GM18858 (cell line): ENCODE measurements around the gene CILP2.

ENCODE experiments used
- ATAC-seq: cut with Tn5 transposase; IDR thresholded peaks from one replicate; pipeline ENCODE4 v1.9.1; 2021; ENCODE audit not compliant: unreplicated experiment

Gene CILP2

DNA sequence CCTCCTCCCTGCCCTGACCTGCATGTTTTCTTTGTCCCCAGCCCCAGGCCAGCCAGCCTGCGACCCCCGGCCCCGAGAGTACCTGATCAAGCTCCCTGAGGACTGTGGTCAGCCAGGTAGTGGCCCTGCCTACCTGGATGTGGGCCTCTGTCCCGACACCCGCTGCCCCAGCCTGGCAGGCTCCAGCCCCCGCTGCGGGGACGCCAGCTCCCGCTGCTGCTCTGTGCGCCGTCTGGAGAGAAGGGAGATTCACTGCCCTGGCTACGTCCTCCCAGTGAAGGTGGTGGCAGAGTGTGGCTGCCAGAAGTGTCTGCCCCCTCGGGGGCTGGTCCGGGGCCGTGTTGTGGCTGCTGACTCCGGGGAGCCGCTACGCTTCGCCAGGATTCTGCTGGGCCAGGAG is 5.6 kb downstream of the CILP2 start:
- no peak for ATAC-seq

DNA sequence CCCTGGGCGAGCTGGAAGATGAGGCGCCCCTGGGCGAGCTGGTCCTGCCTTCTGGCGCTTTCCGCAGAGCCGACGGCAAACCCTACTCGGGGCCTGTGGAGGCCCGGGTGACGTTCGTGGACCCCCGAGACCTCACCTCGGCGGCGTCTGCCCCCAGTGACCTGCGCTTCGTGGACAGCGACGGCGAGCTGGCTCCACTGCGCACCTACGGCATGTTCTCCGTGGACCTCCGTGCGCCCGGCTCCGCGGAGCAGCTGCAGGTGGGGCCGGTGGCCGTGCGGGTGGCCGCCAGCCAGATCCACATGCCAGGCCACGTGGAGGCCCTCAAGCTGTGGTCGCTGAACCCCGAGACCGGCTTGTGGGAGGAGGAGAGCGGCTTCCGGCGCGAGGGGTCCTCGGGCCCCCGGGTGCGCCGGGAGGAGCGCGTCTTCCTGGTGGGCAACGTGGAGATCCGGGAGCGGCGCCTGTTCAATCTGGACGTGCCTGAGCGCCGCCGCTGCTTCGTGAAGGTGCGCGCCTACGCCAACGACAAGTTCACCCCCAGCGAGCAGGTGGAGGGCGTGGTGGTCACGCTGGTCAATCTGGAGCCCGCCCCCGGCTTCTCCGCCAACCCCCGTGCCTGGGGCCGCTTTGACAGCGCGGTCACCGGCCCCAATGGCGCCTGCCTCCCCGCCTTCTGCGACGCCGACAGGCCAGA is 6.3 kb downstream of the CILP2 start:
- ATAC-seq = no peak

DNA sequence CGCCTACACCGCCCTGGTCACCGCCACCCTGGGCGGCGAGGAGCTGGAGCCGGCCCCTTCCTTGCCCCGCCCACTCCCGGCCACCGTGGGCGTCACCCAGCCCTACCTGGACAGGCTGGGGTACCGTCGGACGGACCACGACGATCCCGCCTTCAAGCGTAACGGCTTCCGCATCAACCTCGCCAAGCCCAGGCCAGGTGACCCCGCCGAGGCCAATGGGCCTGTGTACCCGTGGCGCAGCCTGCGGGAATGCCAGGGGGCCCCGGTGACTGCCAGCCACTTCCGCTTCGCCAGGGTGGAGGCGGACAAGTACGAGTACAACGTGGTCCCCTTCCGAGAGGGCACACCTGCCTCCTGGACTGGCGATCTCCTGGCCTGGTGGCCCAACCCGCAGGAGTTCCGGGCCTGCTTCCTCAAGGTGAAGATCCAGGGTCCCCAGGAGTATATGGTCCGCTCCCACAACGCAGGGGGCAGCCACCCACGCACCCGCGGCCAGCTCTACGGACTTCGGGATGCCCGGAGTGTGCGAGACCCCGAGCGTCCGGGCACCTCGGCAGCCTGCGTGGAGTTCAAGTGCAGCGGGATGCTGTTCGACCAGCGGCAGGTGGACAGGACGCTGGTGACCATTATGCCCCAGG is 7.0 kb downstream of the CILP2 start:
- no peak for ATAC-seq

DNA sequence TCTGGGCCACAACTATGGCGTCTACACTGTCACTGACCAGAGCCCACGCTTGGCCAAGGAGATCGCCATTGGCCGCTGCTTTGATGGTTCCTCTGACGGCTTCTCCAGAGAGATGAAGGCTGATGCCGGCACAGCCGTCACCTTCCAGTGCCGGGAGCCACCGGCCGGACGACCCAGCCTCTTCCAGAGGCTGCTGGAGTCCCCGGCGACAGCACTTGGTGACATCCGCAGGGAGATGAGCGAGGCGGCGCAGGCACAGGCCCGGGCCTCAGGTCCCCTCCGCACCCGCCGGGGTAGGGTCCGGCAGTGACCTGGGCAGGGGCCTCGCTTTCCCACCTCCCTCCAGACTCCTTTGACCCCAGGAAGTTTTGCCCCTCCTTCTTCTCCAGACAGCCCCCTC is 7.6 kb downstream of the CILP2 start:
- ATAC-seq = no peak

DNA sequence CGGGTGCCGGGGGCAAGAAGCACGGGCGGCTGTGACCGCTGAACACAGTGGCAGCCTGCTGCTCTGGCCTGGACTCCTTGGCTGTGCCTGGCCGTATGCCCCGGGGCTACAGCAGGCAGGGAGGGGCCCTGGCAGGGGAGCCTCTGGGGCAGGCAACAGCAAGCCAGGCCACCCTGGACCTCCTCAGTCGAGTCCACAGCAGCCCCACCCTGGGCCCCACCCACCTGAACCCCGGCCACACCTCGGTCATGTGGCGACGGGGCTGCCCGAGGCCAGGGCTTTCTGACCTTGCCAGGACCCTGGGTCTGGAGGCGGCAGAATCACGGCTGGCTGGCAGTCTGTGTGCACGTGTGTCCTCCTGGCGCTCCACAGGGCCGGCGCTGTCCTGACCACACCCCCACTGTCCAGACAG is 8.7 kb downstream of the CILP2 start:
- no peak for ATAC-seq

DNA sequence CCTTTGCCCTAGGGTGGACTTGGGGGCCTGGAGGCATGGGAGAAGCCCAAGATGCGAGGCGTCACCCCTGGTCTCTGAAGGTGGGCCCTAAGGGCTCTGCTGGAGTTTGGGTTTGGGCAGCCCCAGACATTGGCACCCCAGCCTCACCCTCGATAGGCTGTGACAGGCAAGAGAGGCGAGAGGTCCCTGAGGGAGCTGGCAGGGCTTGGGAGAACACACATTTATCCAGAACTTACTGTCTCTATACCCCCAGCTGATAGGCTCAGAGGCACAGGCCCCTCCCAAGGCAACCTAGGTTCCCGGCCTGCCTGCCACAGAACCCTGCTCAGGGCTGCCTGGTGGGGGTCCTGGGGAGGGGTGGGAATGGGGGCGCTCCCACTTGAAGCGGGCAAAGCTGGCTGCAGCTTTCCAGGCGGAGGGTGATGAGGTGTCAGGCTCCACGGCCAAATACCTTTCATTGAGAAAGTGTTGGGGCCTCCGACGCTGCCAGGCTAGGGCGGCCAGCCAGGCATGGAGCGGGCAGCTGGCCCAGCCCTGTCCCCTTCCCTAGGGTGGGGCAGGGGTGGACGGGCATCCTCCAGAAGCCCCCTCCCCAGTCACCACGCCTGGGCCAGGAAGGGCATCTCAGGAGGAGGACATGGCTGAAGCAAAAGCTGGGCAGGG is 9.7 kb downstream of the CILP2 start:
- ATAC-seq = no peak

DNA sequence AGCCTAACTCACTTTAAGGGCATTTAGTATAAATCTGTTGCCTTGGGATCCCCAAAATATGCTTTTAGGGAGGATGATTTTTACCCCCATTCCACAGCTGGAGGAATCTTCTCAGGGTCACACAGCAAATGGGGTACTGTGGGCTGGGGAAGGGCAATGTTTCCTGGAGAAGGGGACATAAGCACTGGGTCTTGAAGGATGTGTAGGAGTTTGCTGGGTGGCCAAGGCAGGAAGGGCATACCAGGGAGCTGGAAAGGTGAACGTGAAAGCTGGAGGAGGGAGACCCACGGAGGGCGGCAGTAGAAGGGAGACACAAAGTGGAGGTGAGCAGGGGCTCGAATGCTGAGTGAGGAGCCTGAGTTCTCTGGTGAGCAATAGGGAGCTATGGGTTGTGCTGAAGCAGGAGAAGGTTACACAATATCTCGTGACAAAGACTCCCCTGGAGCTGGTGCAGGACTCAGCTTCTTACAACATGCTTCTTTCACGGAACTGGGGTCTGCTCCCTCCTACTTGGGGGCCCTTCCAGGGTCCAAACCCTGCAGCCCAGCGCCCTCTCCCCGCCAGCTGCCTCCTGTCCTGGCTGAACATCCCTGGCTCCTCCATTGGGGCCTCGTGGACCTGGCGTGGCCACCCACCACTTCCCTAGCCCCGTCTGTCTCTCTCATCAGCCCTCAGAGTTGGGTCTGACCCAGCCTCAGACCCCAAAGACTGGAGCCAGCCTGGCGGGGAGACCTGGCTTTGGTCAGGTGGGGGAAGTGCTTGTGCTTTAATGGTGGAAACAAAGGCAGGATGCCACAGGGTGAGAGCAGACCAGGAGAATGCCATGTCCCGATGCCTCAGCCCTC is 11.1 kb downstream of the CILP2 start:
- ATAC-seq = no peak

DNA sequence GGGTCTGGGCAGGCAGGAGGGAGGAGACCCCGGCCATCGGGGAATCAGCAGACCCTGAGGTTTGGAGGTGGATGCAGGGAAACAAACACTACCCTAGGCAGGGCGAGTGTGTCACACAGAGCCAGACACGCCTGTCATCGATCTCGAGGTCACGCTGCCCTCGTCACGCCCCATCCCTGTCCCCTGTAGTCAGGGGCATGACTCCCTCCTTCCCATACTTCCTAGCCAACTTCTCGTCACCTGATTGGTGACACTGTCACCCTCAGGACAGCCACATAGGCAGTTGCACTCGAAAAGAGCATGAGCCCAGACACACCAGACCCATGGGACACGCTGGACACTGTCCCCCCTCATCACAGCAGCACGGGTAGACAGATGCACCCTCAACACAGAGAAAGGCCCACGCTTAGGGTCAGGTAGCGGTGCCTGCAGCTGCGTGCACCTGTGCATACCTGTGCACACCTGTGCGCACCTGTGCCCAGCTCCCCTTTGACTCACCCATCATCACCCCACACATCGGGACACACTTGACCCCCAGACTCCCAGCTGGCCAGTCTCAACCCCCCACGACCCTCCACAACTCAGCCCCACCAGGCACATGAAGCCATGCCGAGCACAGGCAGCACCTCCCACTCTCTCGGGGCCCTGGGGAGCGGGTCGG is 11.9 kb downstream of the CILP2 start:
- ATAC-seq = no peak

DNA sequence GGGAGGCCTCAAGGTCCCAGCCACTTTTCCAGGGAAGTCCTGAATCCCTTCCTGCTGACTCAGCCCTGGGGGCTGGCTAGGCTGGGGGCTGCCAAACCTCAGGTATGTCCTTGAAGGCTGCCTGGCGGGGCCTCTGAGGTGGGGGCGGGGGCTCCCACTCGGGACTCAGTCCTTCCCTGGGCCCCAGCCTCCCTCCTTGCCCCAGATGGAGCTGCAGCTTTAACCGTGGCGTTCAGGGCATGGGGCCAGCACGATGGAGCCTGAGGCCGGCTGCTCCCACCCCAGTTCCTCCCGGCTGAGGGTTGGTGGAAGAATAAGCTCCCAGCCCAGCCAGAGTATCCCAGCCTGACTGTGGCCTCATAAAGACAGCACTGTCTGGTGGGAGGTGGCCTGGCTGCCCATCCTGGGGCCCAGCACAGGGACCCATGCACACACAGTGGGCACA is 12.4 kb downstream of the CILP2 start:
- no peak for ATAC-seq

DNA sequence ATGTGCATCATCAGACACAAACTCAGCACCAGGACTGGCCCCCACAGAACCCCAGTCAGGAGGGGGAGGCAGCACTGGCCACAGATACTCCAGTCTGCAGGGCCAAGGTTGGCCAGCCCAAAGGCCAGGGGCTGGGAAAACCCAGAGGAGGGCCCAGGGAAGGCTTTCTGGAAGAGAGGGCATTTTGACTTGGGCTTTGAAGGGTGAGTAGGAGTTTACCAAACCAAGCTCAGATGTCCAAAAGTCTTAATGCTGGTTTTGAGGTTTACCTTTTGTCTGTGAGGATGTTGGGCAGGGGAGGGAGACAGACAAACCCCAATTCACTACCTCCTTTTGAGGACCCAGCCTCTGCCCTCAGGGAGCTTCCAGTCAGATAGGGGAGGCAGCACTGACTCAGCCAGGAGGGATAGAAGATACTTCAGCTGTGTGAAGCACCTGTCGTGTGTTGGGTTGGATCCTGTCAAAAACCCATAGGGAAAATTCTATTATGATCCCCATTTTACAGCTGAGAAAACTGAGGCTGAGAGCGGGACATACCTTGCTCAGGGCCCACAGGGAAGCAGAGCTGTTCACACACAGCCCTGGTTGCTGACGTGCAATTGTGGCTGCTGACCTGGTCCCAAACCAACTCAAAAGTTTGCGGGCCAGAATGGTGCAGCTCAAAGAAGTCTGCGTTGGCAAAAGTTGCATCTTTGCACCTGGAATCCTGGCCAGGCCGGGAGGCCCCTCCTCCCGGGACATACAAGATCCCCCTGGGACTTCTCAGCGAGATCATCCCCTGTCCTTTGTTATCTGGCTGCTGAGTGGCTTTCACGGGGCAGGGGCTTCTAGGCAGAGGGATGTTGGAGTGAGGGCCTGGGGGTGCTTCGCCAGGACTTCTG is 13.1 kb downstream of the CILP2 start:
- ATAC-seq = no peak

DNA sequence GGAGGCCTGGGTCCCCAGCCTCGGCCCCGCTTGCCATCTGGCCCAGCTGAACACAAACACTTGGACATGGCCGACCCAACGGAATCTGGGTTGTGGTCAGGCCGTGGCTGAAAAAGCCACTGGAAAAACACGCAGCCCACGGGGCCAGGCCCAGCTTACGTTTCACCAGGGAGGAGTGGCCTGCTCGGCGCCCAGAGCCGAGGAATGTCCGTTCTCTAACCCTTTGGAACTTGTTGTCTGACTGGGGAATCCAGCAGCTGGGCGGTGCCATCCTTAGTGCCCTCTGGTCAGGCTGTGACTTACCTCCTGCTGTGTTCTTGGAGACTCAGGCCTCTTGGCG is 13.8 kb downstream of the CILP2 start:
- no peak for ATAC-seq

DNA sequence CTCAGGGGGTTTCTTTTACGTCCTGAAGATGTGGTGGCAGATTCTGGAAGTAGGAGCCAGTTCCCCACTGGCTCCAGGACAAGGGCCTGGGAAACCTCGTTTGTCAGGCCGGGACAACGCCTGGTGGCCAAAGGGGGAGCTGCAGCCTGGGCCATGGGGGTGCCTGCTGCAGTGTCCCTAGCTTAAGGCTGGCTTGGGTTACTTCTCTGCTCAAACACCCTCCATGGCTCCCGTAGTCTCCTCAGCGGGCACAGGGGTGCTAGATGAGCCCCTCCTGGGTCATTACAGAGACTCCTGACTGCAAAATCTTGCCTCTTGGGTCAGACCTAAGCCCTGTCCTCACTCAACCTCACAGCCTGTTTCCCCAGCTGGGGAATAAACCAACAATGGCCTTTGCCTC is 14.7 kb downstream of the CILP2 start:
- ATAC-seq = no peak

DNA sequence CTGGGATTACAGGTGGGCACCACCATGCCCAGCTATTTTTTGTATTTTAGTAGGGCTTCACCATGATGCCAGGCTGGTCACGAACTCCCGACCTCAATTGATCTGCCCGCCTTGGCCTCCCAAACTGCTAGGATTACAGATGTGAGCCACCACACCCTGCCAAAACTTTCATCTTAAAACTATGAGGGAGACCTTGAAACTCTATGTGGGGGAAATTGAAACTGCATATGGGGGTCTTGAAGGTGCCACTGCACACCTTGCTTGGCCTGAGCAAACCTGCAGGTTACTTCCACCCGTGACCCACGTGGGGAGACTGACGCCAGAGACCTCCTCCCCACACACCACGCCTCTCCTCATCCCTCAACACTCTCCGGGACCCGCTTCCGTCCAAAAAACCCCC is 15.6 kb downstream of the CILP2 start:
- no peak for ATAC-seq

DNA sequence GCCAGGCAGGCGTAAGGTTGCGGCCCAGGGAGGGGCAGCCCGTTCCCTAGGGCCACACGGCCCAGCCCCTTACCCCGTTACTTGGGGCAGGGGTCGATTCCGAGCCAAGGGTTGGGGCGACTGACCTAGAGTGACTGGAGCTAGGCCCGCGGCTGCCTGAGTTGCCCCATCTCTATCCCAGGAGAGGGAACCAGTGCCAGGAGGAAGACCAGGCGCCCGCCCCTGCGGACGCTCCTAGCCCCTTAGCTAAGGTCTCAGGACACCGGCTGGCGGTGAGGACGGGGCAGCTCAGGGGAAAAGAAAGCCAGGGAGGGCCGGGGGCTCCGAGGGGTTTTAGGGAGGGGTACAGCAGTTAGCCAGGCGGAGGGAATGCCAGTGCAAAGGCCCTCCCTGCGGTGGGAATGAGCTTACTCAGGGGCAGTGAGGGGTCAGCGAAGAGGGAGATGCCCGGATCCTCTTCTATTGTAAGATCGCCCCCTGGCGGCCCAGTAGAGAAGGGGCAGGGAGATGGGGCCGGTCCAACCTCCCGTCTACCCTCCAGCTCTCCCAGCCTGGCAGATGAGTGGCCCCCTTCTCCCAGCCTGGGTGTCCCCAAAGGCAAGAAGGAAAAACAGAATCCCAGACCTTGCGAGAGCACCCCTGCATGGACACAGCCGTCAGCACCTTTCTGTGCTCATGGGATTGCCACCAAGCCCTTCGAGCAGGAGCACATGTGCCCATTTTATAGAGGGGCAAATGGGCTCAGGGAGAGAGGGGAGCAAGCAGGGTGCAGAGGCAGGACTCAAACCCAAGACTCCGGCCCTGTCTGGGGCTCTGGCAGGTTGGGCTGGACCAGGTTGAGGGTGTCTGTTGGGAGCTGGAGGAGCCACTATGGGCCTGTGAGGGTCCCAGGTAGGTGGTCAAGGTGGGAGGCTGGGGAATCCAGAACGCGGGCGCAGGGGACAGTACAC is 16.3 kb downstream of the CILP2 start:
- no peak for ATAC-seq

DNA sequence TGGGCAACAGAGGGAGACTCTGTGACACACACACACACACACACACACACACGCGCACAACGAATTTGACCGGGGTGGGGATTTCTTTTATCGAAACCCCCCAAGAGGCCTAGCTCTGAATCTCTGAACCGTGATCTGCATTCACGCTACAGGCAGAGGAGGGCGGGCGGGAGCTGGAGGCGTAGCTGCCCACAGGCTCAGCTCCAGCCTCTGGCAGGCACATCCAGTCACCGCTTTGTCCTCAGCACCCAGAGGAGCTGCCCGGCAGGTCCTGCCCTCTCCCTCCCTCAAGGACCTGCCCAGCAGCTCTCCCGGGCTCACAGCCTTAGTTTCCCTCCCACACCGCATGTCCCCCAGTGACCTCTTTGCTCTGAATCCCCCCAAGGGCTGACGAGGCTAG is 20.0 kb downstream of the CILP2 start:
- ATAC-seq = no peak

DNA sequence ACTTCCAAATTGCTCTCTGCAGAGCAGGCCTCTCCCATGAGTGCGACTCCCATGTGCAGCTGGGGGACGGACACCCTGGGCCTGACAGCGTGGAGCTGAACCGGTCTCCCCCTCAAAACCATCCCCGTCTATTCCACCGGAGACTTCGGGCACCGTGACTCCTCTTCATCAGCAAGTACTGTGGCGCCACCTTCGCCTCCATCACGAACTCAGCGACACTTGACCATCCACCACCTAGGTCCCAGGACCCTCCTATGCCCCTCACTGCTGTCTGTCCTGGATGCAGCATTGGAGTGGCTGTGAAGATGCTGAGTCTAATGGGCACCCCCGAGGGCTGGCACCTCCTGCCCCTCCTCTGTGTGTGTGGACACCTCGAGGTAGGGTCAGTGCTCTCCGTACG is 20.6 kb downstream of the CILP2 start:
- no peak for ATAC-seq

DNA sequence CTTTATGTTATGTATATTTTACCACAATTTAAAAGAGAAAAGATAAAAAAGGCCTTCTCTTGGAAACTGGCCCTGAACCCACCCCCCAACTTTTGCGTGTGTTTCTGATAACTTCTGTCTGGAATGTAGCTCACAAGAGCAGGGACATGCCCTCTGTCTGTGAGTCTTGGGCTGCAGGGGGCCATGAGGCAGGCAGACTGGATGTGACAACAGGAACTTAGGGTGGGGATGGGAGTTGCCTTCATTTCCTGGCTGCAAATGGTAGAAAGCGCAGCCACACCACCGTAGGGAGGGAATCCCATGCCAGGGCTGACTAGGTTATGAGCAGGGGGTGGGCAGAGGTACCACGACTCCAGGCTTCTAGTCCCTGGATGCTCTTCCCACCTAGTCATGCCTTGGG is 21.9 kb downstream of the CILP2 start:
- no peak for ATAC-seq

DNA sequence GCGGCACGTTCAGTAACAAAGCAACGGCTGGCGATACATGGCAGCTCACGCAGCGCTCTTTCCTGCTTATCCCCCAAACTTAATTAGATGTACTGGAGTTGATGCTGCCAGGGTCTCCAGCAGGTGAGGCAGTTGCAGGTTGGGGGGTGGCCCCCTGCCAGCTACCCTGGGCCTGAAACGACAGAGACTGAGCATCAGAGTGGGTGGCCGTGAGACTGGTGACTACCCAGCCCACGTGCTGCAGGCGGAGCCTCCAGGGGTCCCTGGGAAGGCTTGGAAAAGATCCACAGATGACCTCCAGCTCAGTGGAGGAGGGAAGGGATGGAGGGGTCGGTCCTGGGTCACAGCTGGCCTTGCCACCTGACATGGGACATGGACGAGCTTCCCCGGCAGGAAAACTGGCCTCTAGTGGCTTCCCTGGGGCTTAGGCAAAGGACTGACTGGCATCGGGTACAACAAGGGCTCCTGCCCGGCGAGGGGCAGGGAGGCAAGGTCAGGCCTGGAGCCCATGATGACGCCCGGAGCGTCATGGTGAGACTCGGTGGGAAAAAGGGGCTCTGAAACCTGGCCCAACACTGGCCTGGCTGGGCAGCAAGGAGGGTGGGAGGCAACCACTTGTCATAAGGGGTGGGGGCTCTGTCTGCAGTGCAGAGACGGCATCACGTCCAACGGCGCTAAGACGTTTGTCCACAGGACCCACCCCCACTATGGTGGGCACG is 24.0 kb downstream of the CILP2 start:
- no peak for ATAC-seq
